Endothelial cell of umbilical vein (primary cell): Measurements from ENCODE around the gene CHRND. TPM values are rescaled to one million over a fixed set of nuclear protein-coding genes. Genes with fewer than 3 reads are reported as not detected.

Source experiments
- BruUV-seq: library from RNA; stranded (reverse); fragments of 400-500 nt; replicated peaks from 2 replicates; lab custom pipeline; 2021; lab: Mats Ljungman, UMichigan
- CTCF ChIA-PET: fragments of 300-600, 350-600 bp; sonication (Branson Sonifier 250); formaldehyde crosslinking; loops from one replicate; lab custom pipeline; 2021; ENCODE audit warnings: antibody characterized with exemption, inconsistent platforms; lab: Charles Lee
- POLR2A ChIA-PET: fragments of 300-600, 350-600 bp; sonication (Branson Sonifier 250); formaldehyde crosslinking; loops from one replicate; lab custom pipeline; 2021; ENCODE audit warnings: antibody characterized with exemption, inconsistent platforms; lab: Charles Lee
- DNase-seq: peaks from one replicate; pipeline ENCODE4 v3.0.0-alpha.2; 2011; ENCODE audit warnings: low read depth, low spot score
- FAIRE-seq: peaks from 2 replicates; lab custom pipeline; 2011; peaks lifted over from hg19 to GRCh38; lab: Jason Lieb, UNC
- H2AFZ ChIP-seq: 2 replicates; pipeline ENCODE4 v1.6.0; 2012; ENCODE audit warnings: low read depth, low read length, control low read depth, inconsistent platforms
- H3K27ac ChIP-seq: 2 replicates; pipeline ENCODE4 v1.5.1; 2011; ENCODE audit warnings: low read depth, mild to moderate bottlenecking, control low read depth, low read length, moderate library complexity; ENCODE audit not compliant: insufficient read depth
- H3K27me3 ChIP-seq, 2 experiments: 2 replicates each; pipeline versions ENCODE4 v1.6.0 to v1.6.1; 2011; ENCODE audit warnings: low read length in 2 of 2, mixed read lengths in 1 of 2; ENCODE audit not compliant: control insufficient read depth in 2 of 2, insufficient read depth in 2 of 2
- H3K36me3 ChIP-seq, 2 experiments: 2 replicates in 1 of 2; 3 replicates in 1 of 2; pipeline ENCODE4 v1.5.1; 2011; ENCODE audit warnings: low read length in 2 of 2, mild to moderate bottlenecking in 1 of 2, moderate library complexity in 1 of 2; ENCODE audit not compliant: control insufficient read depth in 2 of 2, insufficient read depth in 2 of 2; ENCODE audit errors: extremely low read depth in 1 of 2
- H3K4me1 ChIP-seq: 3 replicates; pipeline ENCODE4 v1.5.1; 2011; ENCODE audit warnings: mild to moderate bottlenecking, low read length; ENCODE audit not compliant: control insufficient read depth, insufficient read depth; ENCODE audit errors: extremely low read depth
- H3K4me2 ChIP-seq: 2 replicates; pipeline ENCODE4 v1.6.1; 2011; ENCODE audit warnings: low read length, control low read depth, mixed read lengths; ENCODE audit not compliant: insufficient read depth
- H3K4me3 ChIP-seq, 3 experiments: fragments of 200-600 bp in 1 of 3; sonication (generic), shearing (Covaris generic) in 1 of 3; replicated peaks in 1 of 3; 2 replicates each; pipeline ENCODE4 v1.5.1; 2011 to 2016; ENCODE audit warnings: control low read depth in 3 of 3, low read length in 3 of 3, mild to moderate bottlenecking in 2 of 3, inconsistent platforms in 1 of 3, low read depth in 1 of 3, moderate library complexity in 1 of 3; ENCODE audit not compliant: insufficient read depth in 1 of 3
- H3K79me2 ChIP-seq: 2 replicates; pipeline ENCODE4 v1.6.0; 2012; ENCODE audit warnings: low read length, inconsistent platforms; ENCODE audit not compliant: control insufficient read depth, insufficient read depth
- H3K9ac ChIP-seq: replicated peaks from 2 replicates; pipeline ENCODE3; 2011; ENCODE audit warnings: low read length, control low read depth; ENCODE audit not compliant: insufficient read depth; ENCODE audit errors: extremely low read depth
- H3K9me1 ChIP-seq: replicated peaks from 3 replicates; pipeline ENCODE4 v1.6.0; 2011; ENCODE audit warnings: mild to moderate bottlenecking, low read length; ENCODE audit not compliant: control insufficient read depth, insufficient read depth; ENCODE audit errors: extremely low read depth
- H3K9me3 ChIP-seq: replicated peaks from 2 replicates; pipeline ENCODE4 v1.5.1; 2012; ENCODE audit warnings: low read length, inconsistent platforms; ENCODE audit not compliant: control insufficient read depth, insufficient read depth
- H4K20me1 ChIP-seq: replicated peaks from 2 replicates; pipeline ENCODE3; 2011; ENCODE audit warnings: mild to moderate bottlenecking, low read length; ENCODE audit not compliant: control insufficient read depth, insufficient read depth; ENCODE audit errors: extremely low read depth
- CTCF ChIP-seq, 2 donors: IDR thresholded peaks; 1 replicate in 1 of 2; 2 replicates in 1 of 2; pipeline ENCODE4 v1.5.1; 2011; ENCODE audit warnings: low read length in 2 of 2, mild to moderate bottlenecking in 2 of 2, moderate library complexity in 2 of 2, control low read depth in 1 of 2, inconsistent platforms in 1 of 2, low read depth in 1 of 2; ENCODE audit not compliant: insufficient read depth in 1 of 2; ENCODE audit errors: extremely low read depth in 1 of 2
- EZH2 ChIP-seq: IDR thresholded peaks from 2 replicates; pipeline ENCODE4 v1.6.1; 2012; ENCODE audit warnings: borderline replicate concordance, low read depth, mild to moderate bottlenecking, moderate library complexity, low read length, inconsistent platforms; ENCODE audit not compliant: severe bottlenecking
- FOS ChIP-seq: IDR thresholded peaks from 2 replicates; pipeline ENCODE4 v1.6.1; 2011; ENCODE audit warnings: mild to moderate bottlenecking, low read length, moderate library complexity, borderline replicate concordance; ENCODE audit not compliant: insufficient read depth
- MYC ChIP-seq: IDR thresholded peaks from one replicate; pipeline ENCODE4 v1.6.1; 2011; ENCODE audit warnings: mild to moderate bottlenecking, low read depth, low read length
- POLR2A ChIP-seq: IDR thresholded peaks from 2 replicates; pipeline ENCODE4 v1.6.1; 2012; ENCODE audit warnings: low read depth, mild to moderate bottlenecking, control low read depth, low read length
- dilution Hi-C: fragments of 300-500 bp; cut with MboI; formaldehyde crosslinking; loops from one replicate; pipeline ENCODE4 v1.15.0; 2019; ENCODE audit warnings: low sequenced_read_pairs; ENCODE audit not compliant: extremely low pct_ligation_motif_present
- intact Hi-C: fragments of 100-400 bp; cut with micrococcal nuclease; formaldehyde crosslinking; loops from one replicate; pipeline ENCODE4 v1.10.0; 2022
- polyA plus RNA-seq, 4 experiments: library from polyadenylated mRNA; depleted of rRNA in 3 of 4; stranded (reverse) in 3 of 4; unstranded in 1 of 4; fragments of >200 nt; gene quantifications; 2 replicates each; pipeline versions ENCODE4 v1.2.1 to v1.2.3, GENCODE V29; 2011 to 2012; ENCODE audit warnings: missing spikeins in 1 of 4
- total RNA-seq: library from RNA; stranded (reverse); gene quantifications from 2 replicates; pipeline ENCODE4 v1.2.3, GENCODE V29; 2021

Gene CHRND
- total and polyA plus RNA-seq, 2 donors (not counting 3 experiments of a cell fraction or from before 2014, with no cell fraction given) = not detected

GRCh38 chr2:232504438-232504837 lies 21.5 kb upstream of the CHRND start:
- H3K9ac ChIP-seq = no peak overlapping the region
- no peaks in the 10 kb centered on the region for H4K20me1 ChIP-seq
- no TSS peak for BruUV-seq
- no peak overlapping the region for H3K4me2 ChIP-seq
- dilution Hi-C loops (no loop called here), intact Hi-C loops (no loop called here)
- H2AFZ ChIP-seq = no peak overlapping the region
- TF ChIP-seq MYC (no peak), FOS (no peak), CTCF (IDR thresholded peaks at IDR 0.05; ENCODE audit: extremely low read depth in 1 of 2, insufficient read depth in 1 of 2, low read depth in 1 of 2, low read length in 2 of 2) (no peak), POLR2A (no peak)
- H3K4me3 ChIP-seq = no peak overlapping the region
- H3K9me3 ChIP-seq = no peaks in the 10 kb centered on the region
- no peaks in the 10 kb centered on the region for H3K4me1 ChIP-seq
- FAIRE-seq (no peak), DNase-seq (no peak)
- no peaks in the 10 kb centered on the region for H3K36me3 ChIP-seq
- ChIA-PET CTCF (no interaction called here), POLR2A (no interaction called here)
- no peak overlapping the region for H3K27ac ChIP-seq
- H3K9me1 ChIP-seq = no peaks in the 10 kb centered on the region
- no peaks in the 10 kb centered on the region for H3K79me2 ChIP-seq
- H3K27me3 ChIP-seq = peaks cover 35 to 36% of the 10 kb centered on the region in 2 experiments

DNA sequence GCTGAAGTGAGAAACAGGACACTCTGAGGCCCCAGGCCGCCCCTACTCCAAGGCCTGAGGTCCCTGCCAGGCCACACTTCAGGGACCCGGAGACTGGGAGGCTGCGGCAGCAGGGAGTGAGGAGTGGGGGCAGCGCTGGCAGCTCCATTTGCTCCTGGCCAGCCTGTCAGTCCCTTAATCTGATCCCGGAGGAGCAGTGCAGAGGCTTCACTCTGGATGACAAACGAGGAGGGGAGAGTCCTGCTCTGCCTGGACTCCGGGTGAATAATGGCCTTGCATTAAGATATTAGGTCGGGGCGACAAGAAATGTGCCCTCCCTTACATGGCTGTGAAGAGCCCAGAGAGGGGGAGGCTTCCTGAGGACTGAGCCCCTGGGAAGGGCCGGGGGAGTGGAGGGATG lies 20.1 kb upstream of the CHRND start:
- H3K36me3 ChIP-seq = no peaks in the 10 kb centered on the region
- POLR2A ChIA-PET = no interaction called here
- TF ChIP-seq EZH2 (peak; percentile 16), FOS (no peak)
- dilution Hi-C loops = no loop called here
- H4K20me1 ChIP-seq = no peaks in the 10 kb centered on the region
- H3K4me1 ChIP-seq = no peaks in the 10 kb centered on the region
- no peak overlapping the region for H2AFZ ChIP-seq
- H3K27me3 ChIP-seq = peaks cover 35 to 36% of the 10 kb centered on the region in 2 experiments
- H3K9me3 ChIP-seq = no peaks in the 10 kb centered on the region
- DNase-seq (no peak), FAIRE-seq (no peak)
- no peak overlapping the region for H3K4me3 ChIP-seq
- no peak overlapping the region for H3K27ac ChIP-seq
- no peaks in the 10 kb centered on the region for H3K79me2 ChIP-seq
- no peak overlapping the region for H3K4me2 ChIP-seq
- BruUV-seq = no TSS peak
- H3K9ac ChIP-seq = no peak overlapping the region
- CTCF ChIA-PET = no interaction called here
- no peaks in the 10 kb centered on the region for H3K9me1 ChIP-seq
- intact Hi-C loops = no loop called here
